Lower lobe of right lung (tissue), 2 donors: ENCODE results near the gene GOT1. TPM values are rescaled to one million over a fixed set of nuclear protein-coding genes. Genes with fewer than 3 reads are reported as not detected.

Experiments used
- ATAC-seq, 2 donors: fragments of 200-7000 bp; cut with Tn5 transposase; one replicate each; pipeline ENCODE4 v1.9.1; 2020 to 2022; ENCODE audit warnings: mild to moderate bottlenecking in 2 of 2, moderate library complexity in 2 of 2
- DNase-seq: peaks from one replicate; pipeline ENCODE4 v3.0.0-alpha.2; 2020
- H3K27ac ChIP-seq: fragments of 200-600 bp; one replicate; pipeline ENCODE4 v1.8.0; 2022
- H3K27me3 ChIP-seq: fragments of 200-600 bp; one replicate; pipeline ENCODE4 v1.8.0; 2022; ENCODE audit warnings: low read depth
- H3K36me3 ChIP-seq: fragments of 200-600 bp; one replicate; pipeline ENCODE4 v1.8.0; 2022; ENCODE audit warnings: mild to moderate bottlenecking
- H3K4me1 ChIP-seq: fragments of 200-600 bp; one replicate; pipeline ENCODE4 v1.8.0; 2022
- H3K4me3 ChIP-seq: fragments of 200-600 bp; one replicate; pipeline ENCODE4 v1.8.0; 2022; ENCODE audit warnings: mild to moderate bottlenecking
- H3K9me3 ChIP-seq: fragments of 200-600 bp; one replicate; pipeline ENCODE4 v1.8.0; 2022
- intact Hi-C: fragments of 100-400 bp; cut with DNase I; formaldehyde crosslinking; loops from one replicate; pipeline ENCODE4 v1.11.0; 2022
- total RNA-seq: library from RNA; stranded (reverse); fragmentation: NEBNext Ultra II Directional; extraction: Animal tissue kit (Norgen Biotek cat#: 25700); gene quantifications from one replicate; pipeline ENCODE4 v1.2.1, GENCODE V29; 2021
- TF ChIP-seq, protein P1 (sequence below): fragments of 200-600 bp; IDR thresholded peaks from one replicate; pipeline ENCODE4 v1.8.0; 2022; ENCODE audit warnings: antibody characterized with exemption, mild to moderate bottlenecking
- donor health status: DM: no; HTN: yes; CAD: no; lungs with severe emphysema.

Gene GOT1
- total RNA-seq, 1 donor from 2014 or later = 16.9 TPM

GRCh38 chr10:99429517-99430095 lies 818 bp downstream of the GOT1 start:
- H3K27ac ChIP-seq = peak overlapping the region; percentile 88
- no peak for DNase-seq
- peaks cover 19% of the 10 kb centered on the region for H3K4me1 ChIP-seq

GRCh38 chr10:99427566-99428190 lies 2.7 kb downstream of the GOT1 start:
- Histone ChIP-seq H3K4me3 (no peak overlapping the region), H3K4me1 (peaks cover 19% of the 10 kb centered on the region), H3K36me3 (peaks cover 15% of the 10 kb centered on the region), H3K27ac (no peak overlapping the region), H3K9me3 (no peaks in the 10 kb centered on the region), H3K27me3 (no peaks in the 10 kb centered on the region)
- DNase-seq = no peak
- no peak for ATAC-seq
- intact Hi-C loops = no loop called here
- TF ChIP-seq, protein P1, sequence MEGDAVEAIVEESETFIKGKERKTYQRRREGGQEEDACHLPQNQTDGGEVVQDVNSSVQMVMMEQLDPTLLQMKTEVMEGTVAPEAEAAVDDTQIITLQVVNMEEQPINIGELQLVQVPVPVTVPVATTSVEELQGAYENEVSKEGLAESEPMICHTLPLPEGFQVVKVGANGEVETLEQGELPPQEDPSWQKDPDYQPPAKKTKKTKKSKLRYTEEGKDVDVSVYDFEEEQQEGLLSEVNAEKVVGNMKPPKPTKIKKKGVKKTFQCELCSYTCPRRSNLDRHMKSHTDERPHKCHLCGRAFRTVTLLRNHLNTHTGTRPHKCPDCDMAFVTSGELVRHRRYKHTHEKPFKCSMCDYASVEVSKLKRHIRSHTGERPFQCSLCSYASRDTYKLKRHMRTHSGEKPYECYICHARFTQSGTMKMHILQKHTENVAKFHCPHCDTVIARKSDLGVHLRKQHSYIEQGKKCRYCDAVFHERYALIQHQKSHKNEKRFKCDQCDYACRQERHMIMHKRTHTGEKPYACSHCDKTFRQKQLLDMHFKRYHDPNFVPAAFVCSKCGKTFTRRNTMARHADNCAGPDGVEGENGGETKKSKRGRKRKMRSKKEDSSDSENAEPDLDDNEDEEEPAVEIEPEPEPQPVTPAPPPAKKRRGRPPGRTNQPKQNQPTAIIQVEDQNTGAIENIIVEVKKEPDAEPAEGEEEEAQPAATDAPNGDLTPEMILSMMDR = no peak

More at GRCh38 chr10:99429517-99430095, 818 bp downstream of the GOT1 start:
- intact Hi-C loops = no loop called here
- Histone ChIP-seq H3K4me3 (peak overlapping the region; percentile 86), H3K36me3 (peaks cover 16% of the 10 kb centered on the region), H3K9me3 (no peaks in the 10 kb centered on the region), H3K27me3 (no peaks in the 10 kb centered on the region)
- ATAC-seq = no peak
- TF ChIP-seq, protein P1 = no peak

- Histone ChIP-seq H3K27ac (no peak overlapping the region), H3K9me3 (no peaks in the 10 kb centered on the region), H3K36me3 (peaks cover 15% of the 10 kb centered on the region), H3K4me1 (peaks cover 12% of the 10 kb centered on the region), H3K27me3 (no peaks in the 10 kb centered on the region), H3K4me3 (no peak overlapping the region)
- TF ChIP-seq, protein P1 = no peak
- DNase-seq = no peak
- intact Hi-C loops = no loop called here
- ATAC-seq = no peak
Measured at GRCh38 chr10:99426689-99427088, 3.7 kb downstream of the GOT1 start.

- H3K4me1 ChIP-seq = peaks cover 9% of the 10 kb centered on the region
- no peaks in the 10 kb centered on the region for H3K9me3 ChIP-seq
- H3K27me3 ChIP-seq = no peaks in the 10 kb centered on the region
- no peak for DNase-seq
- H3K27ac ChIP-seq = no peak overlapping the region
- H3K4me3 ChIP-seq = no peak overlapping the region
- ATAC-seq = no peak
- TF ChIP-seq, protein P1 = no peak
- peaks cover 22% of the 10 kb centered on the region for H3K36me3 ChIP-seq
- intact Hi-C loops = no loop called here
Measured at GRCh38 chr10:99425204-99425603, 5.2 kb downstream of the GOT1 start.

DNA sequence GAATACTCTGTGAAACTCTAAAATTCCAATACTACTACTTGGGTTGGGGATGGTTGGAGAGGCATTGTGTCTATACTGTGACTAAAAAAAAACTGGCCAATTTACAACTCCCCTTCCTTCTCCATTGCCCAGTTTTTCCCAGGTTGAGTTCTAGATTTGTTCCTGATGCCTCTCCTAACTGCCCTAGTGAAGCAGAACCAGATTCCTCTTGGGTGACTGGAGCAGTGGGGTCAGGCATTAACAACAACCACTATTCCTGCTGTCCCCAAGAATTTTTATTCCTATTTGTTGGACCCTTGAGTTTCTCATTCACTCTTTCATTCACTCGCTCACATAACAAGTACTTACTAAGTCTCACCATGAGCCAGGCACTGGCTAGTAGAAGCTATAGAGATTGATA lies 5.8 kb downstream of the GOT1 start:
- H3K36me3 ChIP-seq = peaks cover 28% of the 10 kb centered on the region
- ATAC-seq (no peak), DNase-seq (no peak)
- no peaks in the 10 kb centered on the region for H3K27me3 ChIP-seq
- intact Hi-C loops = no loop called here
- no peak overlapping the region for H3K4me3 ChIP-seq
- H3K27ac ChIP-seq = no peak overlapping the region
- TF ChIP-seq, protein P1 = no peak
- H3K4me1 ChIP-seq = peaks cover 4% of the 10 kb centered on the region
- H3K9me3 ChIP-seq = no peaks in the 10 kb centered on the region
